Stimulated activated CD4-positive, alpha-beta T cell treated with anti-CD3 and anti-CD28 coated beads, Interleukin-4, amount 100 ng/mL, for 24 hours (primary cell): ENCODE results near the gene GALNS.
A peak's percentile ranks its signal among the peaks of the same experiment; 100 is the strongest.
"Not testable (repeated sequence)": the region's sequence is repeated elsewhere in the genome, so short reads cannot be mapped to it uniquely, and the experiment has no call there.

ENCODE experiments used
- DNase-seq: peaks from one replicate; pipeline ENCODE4 v3.0.0-alpha.2; 2020

The GALNS gene

DNA sequence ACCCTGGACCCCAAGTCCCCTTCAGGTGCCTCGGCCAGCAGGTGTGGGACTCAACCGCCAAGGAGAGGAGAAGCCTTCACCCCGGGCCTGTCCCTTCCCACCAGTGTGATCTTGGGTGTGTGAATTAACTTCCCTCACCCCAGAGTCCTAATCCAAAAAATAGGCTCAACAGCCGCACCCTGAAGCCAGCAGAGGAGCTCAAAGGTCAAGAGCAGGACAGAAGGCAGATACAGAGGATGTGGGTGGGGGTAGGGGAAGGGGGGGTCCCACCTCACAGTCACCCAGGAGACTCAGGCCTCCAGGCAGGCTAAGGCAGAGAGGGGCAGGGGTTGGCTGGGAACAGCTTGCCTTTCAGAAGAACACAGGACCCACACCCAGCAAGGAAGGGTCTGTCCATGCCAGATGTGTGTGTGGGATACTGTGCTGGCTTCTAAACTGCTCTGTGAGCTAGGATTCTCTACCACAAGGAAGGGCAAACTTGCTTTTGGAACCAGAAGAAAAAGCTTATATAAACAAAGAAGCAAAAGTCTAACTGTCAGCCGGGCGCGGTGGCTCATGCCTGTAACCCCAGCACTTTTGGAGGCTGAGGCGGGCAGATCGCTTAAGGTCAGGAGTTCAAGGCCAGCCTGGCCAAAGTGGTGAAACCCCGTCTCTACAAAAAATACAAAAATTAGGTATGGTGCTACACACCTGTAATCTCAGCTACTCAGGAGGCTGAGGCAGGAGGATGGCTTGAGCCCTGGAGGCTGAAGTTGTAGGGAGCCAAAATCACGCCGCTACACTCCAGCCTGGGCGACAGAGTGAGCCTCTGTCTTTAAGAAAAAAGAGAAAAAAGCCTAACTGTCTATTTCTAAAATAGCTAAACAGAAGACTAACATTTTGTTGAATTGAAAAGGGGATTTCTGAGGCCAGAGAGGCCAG lies 76.3 kb downstream of the GALNS start:
- DNase-seq: no peak

DNA sequence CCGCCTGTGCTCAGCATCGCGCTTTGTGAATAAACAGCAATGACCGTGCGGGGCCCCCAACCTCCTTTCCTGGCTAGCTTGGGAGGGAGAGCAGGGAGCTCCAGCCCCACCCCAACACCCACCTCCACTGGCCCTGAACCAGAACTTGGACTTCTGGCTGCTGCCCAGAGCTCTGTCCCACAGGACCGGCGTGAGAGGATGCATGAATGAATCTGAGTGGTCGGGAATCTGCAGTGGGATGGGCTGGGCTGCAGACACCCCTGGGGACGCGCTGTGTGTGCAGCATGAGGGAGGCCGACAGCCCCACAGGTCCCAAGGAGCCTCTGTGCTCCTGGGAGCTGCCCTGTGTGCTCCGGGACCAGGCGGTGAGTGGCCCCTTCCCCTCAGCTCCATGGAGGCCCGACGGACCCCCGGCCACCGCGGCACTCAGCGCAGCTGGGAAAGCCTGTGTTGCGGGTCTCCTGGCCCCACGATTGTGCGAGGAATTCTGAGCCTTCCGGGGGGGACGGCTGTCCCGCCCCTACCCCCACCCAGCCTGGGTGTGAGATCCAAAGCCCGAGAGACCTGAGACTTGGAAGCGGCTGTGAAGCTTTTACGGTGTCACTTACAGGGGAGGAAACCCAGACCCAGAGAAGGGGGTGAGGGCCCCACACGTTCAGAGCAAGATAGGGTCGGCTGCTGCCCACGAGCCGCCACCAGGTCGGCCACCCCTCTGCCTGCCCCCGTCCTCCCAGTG lies 77.2 kb downstream of the GALNS start:
- no peak for DNase-seq

DNA sequence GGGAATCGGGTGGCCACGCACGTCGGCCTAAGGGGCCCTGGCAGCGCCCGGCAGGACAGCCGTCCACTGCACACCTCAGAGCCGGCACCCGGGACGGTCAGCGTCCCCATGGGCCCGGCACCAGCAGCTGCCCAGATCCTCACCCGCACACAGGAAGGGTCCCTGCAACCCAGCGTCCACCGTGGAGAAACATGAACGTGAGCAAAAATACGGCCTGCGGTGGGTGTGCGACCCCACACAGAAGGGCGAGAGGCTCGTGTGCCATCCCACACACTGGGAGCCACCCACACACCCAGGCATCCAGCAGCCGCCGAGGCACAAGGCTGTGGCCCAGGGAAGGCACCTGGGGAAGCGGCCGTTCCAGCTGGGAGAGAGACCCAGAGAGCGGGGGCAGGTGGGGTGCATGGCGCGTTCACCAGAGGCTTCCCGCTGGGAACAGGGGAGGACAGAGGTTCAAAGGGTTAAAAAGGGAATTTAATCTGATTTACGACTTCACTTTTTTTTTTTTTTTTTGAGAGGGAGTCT lies 78.1 kb downstream of the GALNS start:
- DNase-seq: no peak

DNA sequence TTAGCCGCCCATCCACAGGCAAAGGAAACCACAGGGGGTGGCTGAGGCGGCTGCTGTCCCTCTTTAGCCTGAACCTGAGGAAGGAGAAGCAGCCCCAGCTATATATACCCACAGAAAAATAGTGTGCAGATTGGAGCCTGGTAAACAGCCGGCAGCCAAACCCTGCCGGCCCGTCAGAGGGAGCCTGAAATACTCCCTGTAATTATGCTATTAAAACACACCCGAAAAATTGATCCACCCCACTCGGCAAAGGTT lies 78.5 kb downstream of the GALNS start:
- DNase-seq: no peak

DNA sequence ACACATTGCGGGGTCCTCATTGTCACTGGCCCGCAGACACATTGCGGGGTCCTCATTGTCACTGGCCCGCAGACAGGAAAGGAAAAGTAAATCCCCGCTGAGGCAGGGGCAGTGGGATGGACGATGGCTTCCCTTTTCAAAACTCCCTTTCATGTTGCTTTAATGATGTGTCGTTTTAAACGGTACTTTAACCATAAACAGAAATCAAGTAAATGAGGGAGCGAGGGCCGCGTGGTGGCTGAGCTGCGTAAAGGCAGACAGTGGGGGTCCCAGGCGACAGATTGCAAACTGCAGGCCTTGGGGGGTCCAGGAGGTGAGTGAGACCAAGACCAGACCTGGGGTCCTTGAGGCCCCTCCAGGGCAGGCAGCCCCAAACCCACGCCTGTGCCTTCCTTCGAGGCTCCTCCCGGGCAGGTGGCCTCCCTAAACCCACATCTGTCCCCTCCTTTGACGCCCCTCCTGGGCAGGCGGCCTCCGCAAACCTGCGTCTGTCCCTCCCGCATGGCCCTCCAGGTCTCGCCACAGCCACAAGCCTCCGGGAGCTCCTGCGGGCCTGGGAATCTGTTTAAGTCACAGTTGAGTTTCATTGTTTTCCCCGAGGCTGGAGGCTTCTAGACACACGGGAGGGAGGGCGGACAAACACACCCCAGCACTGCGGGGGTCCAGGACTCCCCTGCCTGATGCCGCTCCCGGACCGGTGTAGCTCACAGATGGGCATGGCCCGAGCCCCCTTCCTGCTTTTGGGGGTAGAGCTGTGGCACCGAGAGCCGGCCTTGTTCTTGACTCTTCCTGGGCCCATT lies 79.1 kb downstream of the GALNS start:
- no peak for DNase-seq

DNA sequence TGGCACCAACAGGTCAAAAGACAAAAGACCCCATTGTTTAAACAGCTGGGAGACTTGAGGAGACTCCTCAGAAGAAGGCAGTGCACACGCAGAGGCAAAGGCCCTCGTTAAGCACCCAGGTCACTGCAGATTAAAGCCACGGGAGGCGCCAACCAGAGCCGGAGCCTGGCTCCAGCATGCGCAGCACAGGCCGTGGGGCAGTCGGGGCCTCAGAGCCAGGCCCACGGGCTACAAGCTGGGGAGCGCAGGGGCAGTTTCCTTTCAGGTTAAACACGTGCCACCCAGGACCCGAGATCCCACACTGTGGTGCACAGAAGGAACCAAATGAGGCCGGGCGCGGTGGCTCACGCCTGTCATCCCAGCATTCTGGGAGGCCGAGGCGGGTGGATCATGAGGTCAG lies 80.9 kb downstream of the GALNS start:
- DNase-seq: no peak

DNA sequence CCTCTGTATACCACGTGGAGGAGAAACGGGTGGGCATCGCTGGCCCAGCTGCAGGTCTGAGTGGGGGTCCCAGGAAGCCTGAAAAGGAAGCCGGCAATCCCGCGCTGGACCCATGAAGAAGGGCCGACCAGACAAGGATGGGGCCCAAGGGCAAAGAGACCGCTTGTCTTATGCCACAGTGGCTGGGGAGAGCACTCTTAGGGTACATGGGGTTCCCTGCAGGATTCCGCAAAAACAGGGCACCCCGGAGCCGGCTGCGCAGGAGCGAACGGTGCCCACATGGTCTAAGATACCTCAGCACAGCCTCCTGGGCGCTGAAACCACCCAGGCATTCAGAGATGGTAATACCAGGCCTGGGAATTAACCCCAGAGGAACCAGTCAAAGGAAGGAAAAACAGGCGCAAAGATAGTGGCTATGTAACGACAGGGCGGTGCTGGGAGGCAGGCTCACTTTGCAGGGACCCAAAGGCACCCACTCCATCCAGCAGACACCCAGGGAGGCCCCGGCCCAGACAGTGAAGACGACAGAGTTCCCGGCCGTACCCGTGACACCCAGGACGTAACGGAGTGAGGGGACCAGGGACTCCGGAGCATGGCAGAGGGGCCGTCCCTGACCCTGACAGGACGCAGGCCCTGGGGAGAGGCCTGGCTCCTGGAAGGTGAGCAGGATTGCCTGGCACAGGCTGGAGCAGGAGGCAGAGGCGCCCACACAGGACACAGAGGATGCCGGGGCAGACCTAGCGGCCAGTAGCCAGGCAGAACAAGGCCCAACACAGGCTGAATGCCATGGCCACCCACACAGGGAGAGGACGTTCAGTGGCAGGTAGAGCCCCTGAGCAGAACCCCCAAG lies 82.0 kb downstream of the GALNS start:
- no peak for DNase-seq

DNA sequence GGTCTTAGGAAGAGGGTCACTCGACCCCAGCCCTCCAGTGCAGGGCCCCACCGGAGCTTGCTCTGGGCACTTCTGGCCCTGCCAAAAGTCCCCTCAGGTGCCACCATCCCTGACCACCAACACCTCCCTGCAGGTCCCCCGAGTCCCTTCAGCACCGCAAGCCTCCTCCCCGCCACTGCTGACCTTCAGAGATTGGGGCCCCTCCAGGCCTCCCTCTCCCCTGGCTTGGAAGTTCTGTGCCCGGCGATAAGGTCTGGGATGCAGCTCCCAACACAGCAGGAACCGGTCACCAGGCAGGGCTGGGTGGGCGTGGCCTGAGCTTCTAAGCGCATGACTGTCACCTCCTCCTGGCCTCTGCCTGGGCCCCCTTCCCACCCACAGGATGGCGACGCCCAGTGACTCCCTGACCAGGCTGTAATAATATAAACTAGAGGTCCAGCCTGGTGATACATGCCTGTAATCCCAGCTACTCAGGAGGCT lies 82.9 kb downstream of the GALNS start:
- no peak for DNase-seq

DNA sequence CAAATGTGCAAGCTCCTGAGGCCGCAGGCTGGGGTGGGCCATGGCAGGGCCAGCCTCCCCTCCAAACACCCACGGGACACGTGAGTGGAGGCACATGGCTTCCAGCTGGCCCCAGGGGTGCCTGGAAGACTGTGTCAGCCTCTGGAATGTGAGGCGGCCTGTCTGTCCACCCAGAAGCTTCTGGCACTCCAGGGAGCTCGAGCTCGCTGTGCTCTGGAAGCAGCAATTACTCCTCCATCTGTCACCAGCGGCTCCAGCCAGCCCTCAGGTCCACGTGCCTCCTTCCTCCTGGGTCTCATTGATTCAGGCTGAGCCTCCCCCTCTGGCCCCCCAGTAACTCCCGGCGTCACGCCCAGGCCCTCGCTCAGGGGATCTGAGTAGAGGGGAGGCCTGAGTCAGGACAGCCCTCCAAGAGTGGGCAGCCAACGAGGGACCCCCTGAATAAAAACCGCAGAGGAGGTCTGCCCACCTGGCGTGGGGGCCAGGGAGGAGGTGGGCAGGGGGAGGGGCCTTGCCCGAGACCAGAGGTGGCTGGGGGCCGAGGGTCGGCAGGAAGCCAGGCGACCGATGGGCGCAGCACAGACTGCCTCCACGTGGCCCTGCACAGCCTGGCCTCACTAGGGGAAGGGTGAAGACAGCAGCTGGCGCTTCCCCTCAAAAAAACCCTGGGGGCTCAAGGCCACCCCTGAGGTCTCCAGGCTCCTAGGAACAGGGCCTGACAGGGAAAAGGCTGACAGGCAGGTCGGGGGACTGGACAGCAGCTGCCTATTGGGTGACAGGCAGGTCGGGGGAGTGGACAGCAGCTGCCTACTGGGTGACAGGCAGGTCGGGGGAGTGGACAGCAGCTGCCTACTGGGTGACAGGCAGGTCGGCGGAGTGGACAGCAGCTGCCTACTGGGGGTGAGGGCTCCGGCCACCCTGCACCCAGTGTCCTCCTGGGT lies 83.6 kb downstream of the GALNS start:
- no peak for DNase-seq

DNA sequence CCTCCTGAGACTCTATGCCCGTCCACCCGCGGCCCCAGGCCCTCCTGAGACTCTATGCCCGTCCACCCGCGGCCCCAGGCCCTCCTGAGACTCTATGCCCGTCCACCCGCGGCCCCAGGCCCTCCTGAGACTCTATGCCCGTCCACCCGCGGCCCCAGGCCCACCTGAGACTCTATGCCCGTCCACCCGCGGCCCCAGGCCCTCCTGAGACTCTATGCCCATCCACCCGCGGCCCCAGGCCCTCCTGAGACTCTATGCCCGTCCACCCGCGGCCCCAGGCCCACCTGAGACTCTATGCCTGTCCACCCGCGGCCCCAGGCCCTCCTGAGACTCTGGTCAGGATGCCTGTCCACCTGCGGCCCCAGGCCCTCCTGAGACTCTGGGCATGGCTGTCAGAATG lies 85.0 kb downstream of the GALNS start:
- not testable (repeated sequence) for DNase-seq

DNA sequence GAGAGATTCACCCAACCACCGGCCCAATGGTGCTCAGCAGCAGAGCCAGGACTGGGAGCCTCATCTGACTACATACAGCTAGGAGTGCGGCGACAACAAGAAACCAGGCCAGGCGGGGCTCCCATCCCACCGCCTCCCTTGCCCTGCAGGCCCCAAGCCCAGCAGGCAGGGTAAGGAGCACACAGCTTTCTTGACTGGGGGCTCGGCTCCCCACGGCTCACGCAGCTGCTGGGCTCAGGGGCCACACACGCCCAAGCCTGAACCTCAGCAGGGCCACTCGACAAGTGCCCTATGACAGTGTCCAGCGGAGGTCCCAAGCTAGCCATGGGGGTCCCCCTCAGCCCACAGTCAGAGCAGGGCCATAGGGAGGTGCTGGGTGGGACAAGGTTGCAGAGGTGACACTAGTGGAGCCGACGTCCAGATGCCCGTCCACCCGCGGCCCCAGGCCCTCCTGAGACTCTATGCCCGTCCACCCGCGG lies 85.4 kb downstream of the GALNS start:
- no peak for DNase-seq

DNA sequence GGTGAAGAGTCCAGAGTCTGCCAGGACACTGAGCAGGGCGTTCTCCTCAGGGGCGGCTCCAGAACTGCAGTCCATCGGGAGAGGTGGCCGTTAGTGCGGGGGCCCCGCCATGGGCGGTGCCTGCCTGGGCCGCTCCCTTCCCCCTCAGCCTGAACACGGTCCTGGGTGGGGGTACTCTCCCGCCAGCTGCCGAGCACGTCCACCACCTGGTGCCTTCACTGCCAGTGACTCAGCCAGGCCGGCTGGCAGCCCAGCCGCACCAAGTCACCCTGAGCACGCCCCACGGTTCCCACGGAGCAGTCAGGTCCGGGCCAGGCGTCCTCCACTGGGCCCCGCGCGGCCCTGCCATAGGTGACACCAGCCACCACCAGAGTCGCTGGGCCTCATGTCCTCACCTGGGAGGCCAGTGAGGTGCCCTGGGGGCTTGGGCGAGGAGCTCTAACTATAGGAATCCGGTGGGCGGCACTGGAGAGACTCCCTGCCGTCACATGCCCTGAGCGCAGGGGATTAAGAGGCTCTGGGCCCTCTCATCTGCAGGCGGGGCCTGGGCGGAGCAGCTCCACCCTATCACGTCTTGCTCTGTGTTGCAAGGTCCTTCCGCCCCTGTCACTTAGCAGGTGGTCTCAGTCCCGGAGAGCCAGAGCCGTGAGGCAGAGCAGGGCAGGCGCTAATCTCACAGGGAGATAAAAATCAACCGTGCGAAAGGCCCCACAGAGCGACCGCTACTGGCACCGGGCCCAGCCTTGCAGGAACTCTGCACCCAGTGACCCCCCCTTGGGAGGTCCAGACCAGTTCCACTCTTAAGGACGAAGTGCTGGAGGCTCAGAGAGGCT lies 86.1 kb downstream of the GALNS start:
- DNase-seq: no peak

DNA sequence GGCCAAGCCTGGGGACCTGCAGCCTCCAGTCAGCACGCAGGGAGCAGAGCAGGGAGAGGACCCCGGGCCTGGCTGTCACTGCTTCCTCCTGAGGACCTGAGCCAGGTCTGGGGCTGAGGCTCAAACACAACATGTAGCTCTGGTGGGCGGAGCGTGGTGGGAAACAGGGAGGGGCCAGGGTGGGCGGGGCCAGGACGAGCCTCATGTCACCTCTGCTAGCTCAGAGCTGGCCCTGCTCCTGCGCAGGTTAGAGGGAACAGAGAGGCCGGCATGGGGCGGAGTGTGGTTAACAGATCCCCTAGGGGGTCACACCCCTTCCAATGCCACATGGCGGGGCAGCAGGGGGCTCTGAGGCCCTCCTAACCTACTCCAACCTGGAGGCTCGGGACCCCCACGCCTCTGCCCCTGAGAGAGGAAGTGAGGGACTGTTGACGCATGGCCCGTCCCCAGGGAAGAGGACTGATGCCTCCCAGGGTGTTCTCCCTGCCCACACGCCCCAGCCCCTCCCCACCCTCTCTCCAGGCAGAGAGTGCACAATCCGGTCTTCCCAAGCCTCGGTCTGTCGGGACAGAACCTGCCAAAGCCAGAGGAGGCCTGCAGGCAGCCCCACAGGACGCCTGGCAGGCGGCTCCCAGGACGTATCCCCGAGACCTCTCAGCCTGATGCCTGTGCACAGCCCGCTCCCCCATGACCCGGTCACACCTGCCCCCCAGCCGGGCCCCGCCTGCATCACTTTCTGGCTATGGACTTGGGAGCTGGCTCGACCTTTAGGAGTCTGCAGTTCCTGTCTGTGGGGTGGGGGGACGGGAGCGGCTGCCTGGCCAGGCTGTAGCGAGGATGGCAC lies 86.9 kb downstream of the GALNS start:
- peak; percentile 20 for DNase-seq

DNA sequence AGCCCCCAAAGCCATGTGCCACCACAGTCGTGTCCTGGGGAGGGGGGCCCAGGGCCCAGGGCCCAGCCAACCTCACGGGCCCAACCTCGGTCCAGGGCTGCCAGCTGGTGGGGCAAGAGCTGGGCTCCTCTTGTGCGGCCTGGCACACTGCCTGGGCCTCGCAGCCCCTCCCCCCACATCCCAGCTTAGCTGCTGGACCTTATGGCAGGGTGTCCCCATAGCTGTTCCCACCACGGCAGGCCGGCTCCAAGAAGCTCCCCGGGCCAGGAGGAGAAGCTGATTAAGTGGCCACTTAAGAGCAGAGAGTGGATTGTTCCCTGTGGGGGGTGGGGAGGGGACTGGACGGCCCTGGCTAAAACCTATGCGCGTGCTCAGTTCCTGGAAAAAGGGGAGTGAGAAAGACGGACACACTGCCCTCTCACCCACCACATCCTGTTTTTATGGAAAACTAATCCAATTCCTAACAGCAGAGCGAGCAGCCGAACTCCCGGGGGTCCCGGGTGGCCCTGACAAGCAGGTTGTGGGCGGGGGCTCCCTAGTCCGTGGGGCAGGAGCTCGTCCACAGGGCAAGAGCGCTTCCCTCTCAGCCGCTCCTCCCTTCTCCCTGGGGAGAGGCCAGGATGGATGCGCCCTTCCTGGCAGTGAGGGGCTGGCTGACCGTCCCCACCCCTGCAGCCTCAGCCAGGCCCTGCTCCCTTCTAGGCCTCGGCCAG lies 88.5 kb downstream of the GALNS start:
- no peak for DNase-seq

DNA sequence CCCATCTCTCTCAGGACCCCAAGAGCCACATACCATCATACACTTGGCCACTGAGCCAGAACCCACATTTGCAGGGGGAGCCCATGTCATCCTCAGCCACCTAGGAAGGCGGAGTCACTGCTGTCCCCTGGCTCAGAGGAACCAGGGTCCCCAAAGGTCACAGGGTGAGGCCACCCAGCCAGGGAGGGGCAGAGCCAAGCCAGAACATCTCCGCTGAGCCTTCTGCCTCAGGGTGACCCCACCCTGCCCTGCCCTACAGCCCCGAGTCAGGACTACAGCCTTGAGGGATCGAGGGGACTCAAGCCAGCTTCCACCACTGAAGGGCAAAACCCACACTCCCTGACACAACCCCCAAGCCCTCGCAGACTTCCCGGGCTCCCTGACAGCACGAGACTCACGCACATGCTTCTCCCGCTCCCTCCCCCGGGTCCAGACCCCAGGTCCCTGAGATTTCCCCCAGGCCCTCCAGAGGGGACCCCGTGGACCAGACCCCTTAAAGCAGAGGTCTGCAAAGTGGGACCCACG lies 89.1 kb downstream of the GALNS start:
- no peak for DNase-seq

DNA sequence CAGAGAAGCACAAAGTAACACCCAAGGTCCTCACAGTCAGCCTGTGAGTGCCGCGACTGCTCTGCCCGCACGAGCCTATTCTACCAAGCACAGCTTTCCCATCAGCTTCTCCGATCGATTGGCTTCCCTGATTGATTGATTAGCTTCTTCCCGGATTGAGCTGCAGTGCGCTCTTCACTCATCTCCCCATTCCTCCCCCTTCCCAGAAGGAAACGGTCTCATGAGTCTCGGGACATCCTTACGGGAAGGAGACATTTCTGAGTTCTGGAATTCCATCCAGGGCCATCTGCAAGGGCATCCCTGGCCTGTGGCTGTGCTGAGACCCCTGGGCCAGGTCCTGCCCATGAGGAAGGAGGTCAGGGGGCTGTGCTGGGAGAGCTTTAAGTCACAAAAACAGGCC lies 89.8 kb downstream of the GALNS start:
- DNase-seq: no peak

DNA sequence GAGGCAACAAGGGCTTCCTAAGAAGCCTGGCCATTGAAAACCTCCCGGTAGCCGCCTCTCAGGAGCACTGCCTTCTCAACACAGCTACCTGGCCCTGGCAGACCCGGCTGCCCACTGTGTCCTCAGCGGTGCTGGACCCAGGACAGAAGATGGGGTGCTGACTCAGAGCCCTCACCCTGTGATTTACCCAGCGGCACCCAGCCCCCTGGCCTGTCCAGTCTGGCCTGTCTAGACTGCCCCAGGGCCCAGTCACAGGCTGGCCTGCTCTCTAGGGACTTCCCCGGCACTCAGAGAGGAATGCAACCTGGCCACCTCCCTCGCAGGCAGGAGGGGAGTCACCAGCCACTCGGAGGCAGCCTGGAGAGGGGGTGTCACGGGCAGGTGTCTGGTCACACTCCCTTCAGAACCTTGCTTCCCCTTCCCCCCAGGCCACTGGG lies 91.8 kb downstream of the GALNS start:
- no peak for DNase-seq

DNA sequence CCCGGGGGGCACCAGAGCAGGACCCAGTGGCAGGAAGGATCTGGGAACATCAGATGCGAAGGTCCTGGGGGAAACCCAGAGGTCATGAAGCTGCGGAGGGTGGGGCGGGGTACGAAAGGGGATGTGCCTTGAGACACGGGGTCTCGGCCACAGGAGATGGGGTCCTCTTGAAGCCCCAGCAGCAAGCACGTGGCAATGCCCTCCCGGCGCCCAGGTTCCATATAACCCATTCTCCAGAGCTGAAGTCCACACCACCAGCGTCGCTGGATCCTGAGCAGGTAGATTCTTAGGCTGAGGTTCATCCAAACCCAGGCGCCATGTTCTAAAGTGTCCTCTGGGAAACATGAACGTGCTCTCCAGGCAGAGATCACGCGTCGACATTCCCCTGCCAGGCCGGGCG lies 92.7 kb downstream of the GALNS start:
- no peak for DNase-seq
